DND-41 (cell line): ENCODE data around the gene KIAA1671.

ENCODE experiments used
- ATAC-seq: fragments of 200-7000 bp; cut with Tn5 transposase; 3 replicates; pipeline ENCODE4 v1.9.1; 2021; ENCODE audit warnings: low read depth; ENCODE audit not compliant: insufficient read depth
- DNase-seq: peaks from one replicate; pipeline ENCODE4 v3.0.0-alpha.2; 2020
- H2AFZ ChIP-seq: 2 replicates; pipeline ENCODE4 v1.6.0; 2012; ENCODE audit warnings: low read depth, low read length
- H3K27ac ChIP-seq: 2 replicates; pipeline ENCODE4 v1.5.1; 2012; ENCODE audit warnings: low read length, inconsistent platforms
- H3K27me3 ChIP-seq: fragments of 200-600 bp; sonication (generic); 2 replicates; pipeline ENCODE4 v1.6.0; 2012; ENCODE audit warnings: low read length, mild to moderate bottlenecking, inconsistent platforms; ENCODE audit not compliant: insufficient read depth, poor library complexity
- H3K36me3 ChIP-seq: 2 replicates; pipeline ENCODE4 v1.5.1; 2012; ENCODE audit warnings: low read length, inconsistent platforms; ENCODE audit not compliant: insufficient read depth
- H3K4me1 ChIP-seq: 2 replicates; pipeline ENCODE4 v1.5.1; 2012; ENCODE audit warnings: mild to moderate bottlenecking, low read length; ENCODE audit not compliant: insufficient read depth
- H3K4me2 ChIP-seq: 2 replicates; pipeline ENCODE4 v1.6.0; 2012; ENCODE audit warnings: mild to moderate bottlenecking, moderate library complexity, low read length, inconsistent platforms; ENCODE audit not compliant: insufficient read depth
- H3K4me3 ChIP-seq, 2 experiments: fragments of 200-600 bp in 1 of 2; shearing (Covaris generic) in 1 of 2; 2 replicates each; pipeline ENCODE4 v1.5.1; 2012 to 2016; ENCODE audit warnings: inconsistent platforms in 2 of 2, low read length in 2 of 2, mild to moderate bottlenecking in 2 of 2, low read depth in 1 of 2, moderate library complexity in 1 of 2
- H3K79me2 ChIP-seq: 2 replicates; pipeline ENCODE4 v1.6.0; 2012; ENCODE audit warnings: low read length, inconsistent platforms; ENCODE audit not compliant: insufficient read depth
- H3K9ac ChIP-seq: 2 replicates; pipeline ENCODE4 v1.6.0; 2012; ENCODE audit warnings: low read depth, mild to moderate bottlenecking, inconsistent platforms, low read length, moderate library complexity
- H3K9me3 ChIP-seq: 2 replicates; pipeline ENCODE4 v1.5.1; 2012; ENCODE audit warnings: low read length, moderate library complexity, mild to moderate bottlenecking, inconsistent platforms; ENCODE audit not compliant: insufficient read depth, severe bottlenecking
- H4K20me1 ChIP-seq: 2 replicates; pipeline ENCODE4 v1.6.0; 2012; ENCODE audit warnings: low read length; ENCODE audit not compliant: insufficient read depth
- CTCF ChIP-seq: IDR thresholded peaks from 2 replicates; pipeline ENCODE4 v1.5.1; 2012; ENCODE audit warnings: borderline replicate concordance, low read length, moderate library complexity, mild to moderate bottlenecking; ENCODE audit not compliant: poor library complexity, severe bottlenecking; ENCODE audit errors: extremely low read depth
- EZH2 ChIP-seq: IDR thresholded peaks from 3 replicates; pipeline ENCODE4 v1.6.1; 2012; ENCODE audit warnings: borderline replicate concordance, low read depth, mild to moderate bottlenecking, moderate library complexity, low read length, inconsistent platforms; ENCODE audit not compliant: severe bottlenecking

Gene KIAA1671

GRCh38 chr22:24928322-24928721 lies 24.2 kb upstream of the KIAA1671 start:
- Histone ChIP-seq H3K36me3 (no peaks in the 10 kb centered on the region), H3K4me1 (no peaks in the 10 kb centered on the region), H3K79me2 (no peaks in the 10 kb centered on the region), H3K27ac (no peak overlapping the region), H3K9ac (no peak overlapping the region), H3K27me3 (peaks cover 32% of the 10 kb centered on the region), H3K4me3 (no peak overlapping the region), H3K4me2 (no peak overlapping the region), H3K9me3 (no peaks in the 10 kb centered on the region), H4K20me1 (no peaks in the 10 kb centered on the region), H2AFZ (no peak overlapping the region)
- DNase-seq (no peak), ATAC-seq (no peak)
- TF ChIP-seq CTCF = no peak
- TF ChIP-seq EZH2 = no peak

GRCh38 chr22:24930678-24931077 lies 21.8 kb upstream of the KIAA1671 start:
- Histone ChIP-seq H3K79me2 (no peaks in the 10 kb centered on the region), H3K9ac (no peak overlapping the region), H3K27me3 (peaks cover 29% of the 10 kb centered on the region), H3K4me3 (no peak overlapping the region), H3K4me2 (no peak overlapping the region), H3K9me3 (no peaks in the 10 kb centered on the region), H3K36me3 (no peaks in the 10 kb centered on the region), H2AFZ (no peak overlapping the region), H4K20me1 (no peaks in the 10 kb centered on the region), H3K4me1 (no peaks in the 10 kb centered on the region), H3K27ac (no peak overlapping the region)
- TF ChIP-seq CTCF (no peak), EZH2 (no peak)
- ATAC-seq (no peak), DNase-seq (no peak)

- DNase-seq (no peak), ATAC-seq (no peak)
- Histone ChIP-seq H2AFZ (no peak overlapping the region), H3K27me3 (peaks cover 21% of the 10 kb centered on the region), H3K9ac (no peak overlapping the region), H3K36me3 (no peaks in the 10 kb centered on the region), H3K79me2 (no peaks in the 10 kb centered on the region), H4K20me1 (no peaks in the 10 kb centered on the region), H3K9me3 (no peaks in the 10 kb centered on the region), H3K4me3 (no peak overlapping the region), H3K27ac (no peak overlapping the region), H3K4me2 (no peak overlapping the region), H3K4me1 (no peaks in the 10 kb centered on the region)
- no peak for TF ChIP-seq CTCF
- no peak for TF ChIP-seq EZH2
Observed at GRCh38 chr22:24935771-24936483, 16.6 kb upstream of the KIAA1671 start.
